GM18520 (cell line): ENCODE data around the gene LAGE3.

Source experiments
- ATAC-seq: cut with Tn5 transposase; IDR thresholded peaks from one replicate; pipeline ENCODE4 v1.9.1; 2021; ENCODE audit not compliant: unreplicated experiment

Gene LAGE3

GRCh38 chrX:154478728-154479622, at the start of gene LAGE3:
LAGE3 (minus strand) TSS chrX:154479281; CDS start chrX:154478915, 366 bp downstream.
- peak; percentile 75 for ATAC-seq

GRCh38 chrX:154526901-154527675, 48.0 kb upstream of the LAGE3 start:
- ATAC-seq, result no peak

GRCh38 chrX:154525606-154526490, 46.8 kb upstream of the LAGE3 start:
- no peak for ATAC-seq

GRCh38 chrX:154519389-154519788, 40.3 kb upstream of the LAGE3 start:
- no peak for ATAC-seq

GRCh38 chrX:154517101-154517781, 38.2 kb upstream of the LAGE3 start:
- ATAC-seq, result no peak

- peak; percentile 3 for ATAC-seq
Measured at GRCh38 chrX:154516656-154517100, 37.6 kb upstream of the LAGE3 start.

- ATAC-seq, result peak; percentile 92
Measured at GRCh38 chrX:154515966-154516655, 37.0 kb upstream of the LAGE3 start, which contains the start of gene FAM3A. FAM3A (minus strand) TSS chrX:154516232; CDS start chrX:154515772, 460 bp downstream.

- no peak for ATAC-seq
Measured at GRCh38 chrX:154515090-154515965, 36.2 kb upstream of the LAGE3 start.

GRCh38 chrX:154513716-154514115, 34.6 kb upstream of the LAGE3 start:
- no peak for ATAC-seq

GRCh38 chrX:154512879-154513553, 33.9 kb upstream of the LAGE3 start:
- no peak for ATAC-seq

- no peak for ATAC-seq
Measured at GRCh38 chrX:154511761-154512160, 32.7 kb upstream of the LAGE3 start.

- no peak for ATAC-seq
Measured at GRCh38 chrX:154509455-154509854, 30.4 kb upstream of the LAGE3 start.

GRCh38 chrX:154508384-154508745, 29.3 kb upstream of the LAGE3 start:
- ATAC-seq, result no peak

- ATAC-seq, result no peak
Measured at GRCh38 chrX:154507673-154508383, 28.7 kb upstream of the LAGE3 start.

GRCh38 chrX:154506483-154507332, 27.6 kb upstream of the LAGE3 start:
- ATAC-seq, result no peak

GRCh38 chrX:154505734-154506133, 26.7 kb upstream of the LAGE3 start:
- ATAC-seq, result no peak

- no peak for ATAC-seq
Measured at GRCh38 chrX:154502989-154503388, 23.9 kb upstream of the LAGE3 start.
